Left forelimb (tissue), 1 donor: ENCODE data around the gene ZBTB20.
"Not testable (repeated sequence)": the region's sequence is repeated elsewhere in the genome, so short reads cannot be mapped to it uniquely, and the experiment has no call there.

Experiments
- DNase-seq: peaks from one replicate; pipeline ENCODE4 v3.0.0-alpha.2; 2018; ENCODE audit warnings: low spot score

The ZBTB20 gene

GRCh38 chr3:114830652-114831051 is 316.4 kb downstream of the ZBTB20 start:
- DNase-seq, result no peak

- no peak for DNase-seq
Observed at GRCh38 chr3:114829783-114830182, 317.3 kb downstream of the ZBTB20 start.

GRCh38 chr3:114827495-114827894 is 319.6 kb downstream of the ZBTB20 start:
- no peak for DNase-seq

- DNase-seq, result no peak
Observed at GRCh38 chr3:114824014-114824413, 323.1 kb downstream of the ZBTB20 start.

GRCh38 chr3:114823061-114823460 is 324.0 kb downstream of the ZBTB20 start:
- no peak for DNase-seq

GRCh38 chr3:114816052-114816451 is 331.0 kb downstream of the ZBTB20 start:
- DNase-seq, result no peak

- DNase-seq, result not testable (repeated sequence)
Observed at GRCh38 chr3:114812541-114813238, 334.4 kb downstream of the ZBTB20 start.

- DNase-seq, result no peak
Observed at GRCh38 chr3:114809668-114810413, 337.2 kb downstream of the ZBTB20 start.

- no peak for DNase-seq
Observed at GRCh38 chr3:114804099-114804498, 343.0 kb downstream of the ZBTB20 start.

GRCh38 chr3:114803042-114803695 is 343.9 kb downstream of the ZBTB20 start:
- DNase-seq, result no peak

- no peak for DNase-seq
Observed at GRCh38 chr3:114800272-114801031, 346.6 kb downstream of the ZBTB20 start.

- no peak for DNase-seq
Observed at GRCh38 chr3:114799816-114800215, 347.3 kb downstream of the ZBTB20 start.

GRCh38 chr3:114796796-114797195 is 350.3 kb downstream of the ZBTB20 start:
- DNase-seq, result no peak

GRCh38 chr3:114794894-114795630 is 352.0 kb downstream of the ZBTB20 start:
- no peak for DNase-seq

GRCh38 chr3:114792159-114792918 is 354.7 kb downstream of the ZBTB20 start:
- no peak for DNase-seq

GRCh38 chr3:114790752-114791151 is 356.3 kb downstream of the ZBTB20 start:
- no peak for DNase-seq

- no peak for DNase-seq
Observed at GRCh38 chr3:114789803-114790202, 357.3 kb downstream of the ZBTB20 start.

- DNase-seq, result no peak
Observed at GRCh38 chr3:114775395-114775794, 371.7 kb downstream of the ZBTB20 start.

- DNase-seq, result no peak
Observed at GRCh38 chr3:114770874-114771273, 376.2 kb downstream of the ZBTB20 start.

GRCh38 chr3:114764056-114764492 is 383.0 kb downstream of the ZBTB20 start:
- no peak for DNase-seq

- DNase-seq, result no peak
Observed at GRCh38 chr3:114762144-114762543, 384.9 kb downstream of the ZBTB20 start.
